Measurements from ENCODE around the gene HECA.
"Not testable (repeated sequence)": the region's sequence is repeated elsewhere in the genome, so short reads cannot be mapped to it uniquely, and the experiment has no call there.

The HECA gene, protein sequence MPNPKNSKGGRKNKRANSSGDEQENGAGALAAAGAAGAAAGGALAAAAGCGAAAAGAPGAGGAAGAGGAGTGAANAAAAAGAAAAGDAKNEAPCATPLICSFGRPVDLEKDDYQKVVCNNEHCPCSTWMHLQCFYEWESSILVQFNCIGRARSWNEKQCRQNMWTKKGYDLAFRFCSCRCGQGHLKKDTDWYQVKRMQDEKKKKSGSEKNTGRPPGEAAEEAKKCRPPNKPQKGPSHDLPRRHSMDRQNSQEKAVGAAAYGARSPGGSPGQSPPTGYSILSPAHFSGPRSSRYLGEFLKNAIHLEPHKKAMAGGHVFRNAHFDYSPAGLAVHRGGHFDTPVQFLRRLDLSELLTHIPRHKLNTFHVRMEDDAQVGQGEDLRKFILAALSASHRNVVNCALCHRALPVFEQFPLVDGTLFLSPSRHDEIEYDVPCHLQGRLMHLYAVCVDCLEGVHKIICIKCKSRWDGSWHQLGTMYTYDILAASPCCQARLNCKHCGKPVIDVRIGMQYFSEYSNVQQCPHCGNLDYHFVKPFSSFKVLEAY

DNA sequence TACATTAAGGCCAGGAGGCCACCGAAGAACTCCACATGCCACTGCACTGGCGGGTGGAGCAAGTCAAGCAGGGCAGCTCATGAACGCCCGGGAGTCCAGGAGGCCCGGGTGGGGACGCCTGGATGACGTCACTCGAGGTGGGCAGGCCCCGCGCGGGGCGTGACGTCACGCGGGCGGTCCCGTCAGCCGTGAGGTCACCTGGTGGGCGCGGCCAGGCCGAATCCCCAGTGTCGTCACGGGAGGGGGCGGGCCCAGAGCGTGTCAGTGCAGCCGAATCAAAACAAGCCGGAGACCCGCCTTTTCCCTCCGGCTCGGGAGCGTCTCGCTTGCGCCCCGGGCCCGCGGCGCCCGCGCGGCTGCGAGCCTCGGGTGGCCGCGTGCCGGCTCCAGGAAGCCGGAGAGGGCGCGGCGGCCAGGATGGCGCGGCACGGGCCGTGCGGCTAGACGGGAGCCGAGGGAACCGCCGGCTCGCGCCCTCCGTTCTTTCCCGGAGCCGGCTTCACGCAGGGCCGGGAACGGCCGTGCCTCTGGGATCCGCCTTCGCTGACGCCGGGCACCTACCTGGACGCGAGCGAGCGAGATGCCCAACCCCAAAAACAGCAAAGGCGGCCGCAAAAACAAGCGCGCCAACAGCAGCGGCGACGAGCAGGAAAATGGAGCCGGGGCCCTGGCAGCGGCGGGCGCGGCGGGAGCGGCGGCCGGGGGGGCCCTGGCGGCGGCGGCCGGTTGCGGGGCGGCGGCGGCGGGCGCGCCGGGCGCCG lies at the start of gene HECA:
Gene HECA, plus strand, starts transcription at position 264 of the 761 bp plus-strand sequence. Its CDS starts 317 bp downstream, at position 581.
- DNase-seq = peak; percentile 86

DNA sequence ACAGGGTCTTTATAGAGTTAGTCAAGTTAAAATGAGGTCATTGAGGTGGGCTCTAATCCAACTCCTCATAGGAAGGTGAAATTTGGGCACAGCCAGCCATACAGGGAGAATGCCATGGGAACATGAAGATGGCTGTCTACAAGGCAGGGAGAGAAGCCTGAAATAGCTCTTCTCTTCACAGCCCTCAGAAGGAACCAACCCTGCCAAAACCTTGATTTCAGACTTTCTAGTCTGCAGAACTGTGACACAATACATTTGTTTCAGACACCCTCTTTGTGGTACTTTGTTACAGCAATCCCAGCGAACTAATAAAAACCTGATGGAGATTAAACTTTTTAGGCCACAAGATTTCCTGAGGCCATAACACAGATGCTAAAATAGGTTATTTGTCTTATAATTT lies 43.1 kb upstream of the HECA start:
- DNase-seq = no peak

- DNase-seq = no peak
Observed at GRCh38 chr6:139099984-139100383, 34.9 kb upstream of the HECA start.

DNA sequence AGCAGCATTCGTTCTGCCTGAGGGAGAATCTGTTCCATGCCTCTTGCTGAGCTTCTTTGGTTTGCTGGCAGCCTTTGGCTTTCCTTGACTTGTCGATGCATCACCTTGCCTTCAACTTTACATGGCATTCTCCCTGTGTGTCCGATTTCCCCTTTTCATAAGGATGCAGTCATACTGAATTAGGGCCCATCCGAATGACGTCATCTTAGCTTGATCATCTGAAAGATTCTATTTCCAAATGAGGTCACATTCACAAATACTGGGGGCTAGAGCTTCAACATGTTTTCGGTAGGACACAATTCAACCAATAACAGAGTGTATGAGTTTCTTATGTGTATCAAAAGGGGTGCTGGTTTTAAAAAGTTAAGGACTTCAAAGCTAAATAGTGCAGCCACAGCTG lies 27.8 kb upstream of the HECA start:
- no peak for DNase-seq

DNA sequence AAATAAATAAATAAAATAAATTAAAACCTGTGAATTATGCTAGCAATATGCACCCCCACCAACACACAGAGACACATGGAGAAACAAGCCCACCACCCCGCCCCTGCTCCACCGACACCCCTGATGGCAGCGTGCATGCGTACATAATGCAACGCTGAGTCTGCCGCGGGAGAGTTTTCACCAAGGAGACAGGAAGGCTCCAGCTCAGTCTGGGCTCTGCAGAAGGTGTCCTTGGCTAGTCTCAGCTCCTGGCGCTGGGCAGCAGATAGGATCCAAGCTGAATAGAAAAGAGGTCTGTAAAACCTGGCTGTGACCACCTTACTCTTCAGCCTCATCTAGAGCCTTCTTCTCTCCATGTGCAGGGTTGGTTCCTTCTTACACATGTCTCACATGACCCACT lies 26.5 kb upstream of the HECA start:
- no peak for DNase-seq

DNA sequence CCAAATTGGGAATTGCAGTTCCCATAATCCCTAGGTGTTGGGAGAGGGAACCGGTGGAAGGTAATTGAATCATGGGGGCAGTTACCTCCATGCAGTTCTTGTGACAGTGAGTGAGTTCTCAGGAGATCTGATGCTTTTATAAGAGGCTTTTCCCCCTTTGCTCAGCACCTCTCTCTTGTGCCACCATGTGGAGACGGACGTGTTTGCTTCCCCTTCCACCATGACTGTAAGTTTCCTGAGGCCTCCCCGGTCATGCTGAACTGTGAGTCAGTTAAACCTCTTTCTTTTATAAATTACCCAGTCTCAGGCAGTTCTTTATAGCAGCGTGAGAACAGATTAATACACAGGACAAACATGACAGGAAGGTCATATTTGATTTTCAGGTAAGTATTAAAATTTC lies 25.3 kb upstream of the HECA start:
- peak; percentile 11 for DNase-seq

DNA sequence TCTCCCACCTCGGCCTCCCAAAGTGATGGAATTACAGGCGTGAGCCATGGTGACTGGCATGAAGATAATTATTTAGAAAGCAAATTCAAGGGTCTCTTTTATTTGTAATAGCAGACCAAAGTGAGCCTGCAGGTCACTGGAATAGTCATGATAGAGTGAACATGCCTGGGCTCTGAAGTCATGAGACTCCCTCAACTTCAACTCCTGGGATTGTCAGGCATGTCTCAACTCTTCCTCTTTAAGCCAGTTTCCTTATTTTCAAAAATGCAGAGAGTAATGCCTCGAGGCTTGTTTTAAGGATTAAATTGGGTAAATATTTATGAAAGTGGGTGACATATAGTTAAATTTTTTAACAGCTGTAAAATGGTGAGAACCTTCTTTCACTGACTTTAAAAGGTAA lies 22.7 kb upstream of the HECA start:
- DNase-seq = no peak

- DNase-seq = no peak
Observed at GRCh38 chr6:139112561-139112960, 22.3 kb upstream of the HECA start.

- DNase-seq = peak; percentile 45
Observed at GRCh38 chr6:139114746-139115145, 20.1 kb upstream of the HECA start.

GRCh38 chr6:139115989-139116758 lies 18.7 kb upstream of the HECA start:
- DNase-seq = no peak

GRCh38 chr6:139117734-139118133 lies 17.1 kb upstream of the HECA start:
- no peak for DNase-seq

DNA sequence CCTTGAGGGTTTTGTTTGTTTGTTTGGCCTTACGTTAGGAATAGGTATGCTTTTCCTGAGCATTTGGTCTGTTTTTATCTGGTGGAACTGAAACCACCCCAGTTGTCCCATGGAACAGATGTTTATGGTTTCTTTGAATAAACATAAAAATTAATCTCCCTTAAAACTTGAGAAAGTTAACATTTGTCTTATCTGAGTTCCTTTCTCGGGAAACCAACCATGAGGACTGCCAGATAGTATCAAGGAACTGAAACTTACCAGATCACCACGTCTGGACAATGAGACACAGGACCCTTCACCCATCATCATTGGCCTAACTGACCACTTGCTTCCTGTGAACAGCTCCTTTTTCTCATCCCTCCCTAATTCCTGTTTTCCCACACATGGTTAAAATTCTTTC lies 15.3 kb upstream of the HECA start:
- no peak for DNase-seq

DNA sequence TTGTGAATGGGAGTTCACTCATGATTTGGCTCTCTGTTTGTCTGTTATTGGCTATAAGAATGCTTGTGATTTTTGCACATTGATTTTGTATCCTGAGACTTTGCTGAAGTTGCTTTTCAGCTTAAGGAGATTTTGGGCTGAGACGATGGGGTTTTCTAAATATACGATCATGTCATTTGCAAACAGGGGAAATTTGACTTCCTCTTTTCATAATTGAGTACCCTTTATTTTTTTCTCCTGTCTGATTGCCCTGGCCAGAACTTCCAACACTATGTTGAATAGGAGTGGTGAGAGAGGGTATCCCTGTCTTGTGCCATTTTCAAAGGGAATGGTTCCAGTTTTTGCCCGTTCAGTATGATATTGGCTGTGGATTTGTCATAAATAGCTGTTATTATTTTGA lies 12.1 kb upstream of the HECA start:
- not testable (repeated sequence) for DNase-seq

GRCh38 chr6:139124887-139125672 lies 9.8 kb upstream of the HECA start:
- DNase-seq = peak; percentile 34

GRCh38 chr6:139126255-139126654 lies 8.6 kb upstream of the HECA start:
- peak; percentile 15 for DNase-seq

DNA sequence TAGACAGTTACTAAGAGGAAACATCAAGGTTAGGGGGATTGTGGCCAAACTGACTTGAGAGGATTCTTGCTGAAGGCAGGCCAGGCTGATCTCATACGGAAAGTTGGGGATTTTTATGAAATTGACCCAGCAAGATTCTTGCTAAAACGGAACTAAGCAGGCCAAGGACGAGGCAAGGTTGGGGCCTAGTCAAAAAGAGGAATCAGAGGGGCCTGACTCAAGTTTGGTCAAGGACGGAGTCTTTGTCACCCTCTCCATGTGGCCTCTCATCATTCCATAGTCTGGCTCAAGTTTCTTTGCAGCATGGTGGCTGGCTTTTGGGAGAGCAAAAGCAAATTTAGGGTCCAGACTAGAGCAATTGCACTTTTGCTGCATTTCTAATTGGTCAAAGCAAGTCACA lies 7.9 kb upstream of the HECA start:
- no peak for DNase-seq

DNA sequence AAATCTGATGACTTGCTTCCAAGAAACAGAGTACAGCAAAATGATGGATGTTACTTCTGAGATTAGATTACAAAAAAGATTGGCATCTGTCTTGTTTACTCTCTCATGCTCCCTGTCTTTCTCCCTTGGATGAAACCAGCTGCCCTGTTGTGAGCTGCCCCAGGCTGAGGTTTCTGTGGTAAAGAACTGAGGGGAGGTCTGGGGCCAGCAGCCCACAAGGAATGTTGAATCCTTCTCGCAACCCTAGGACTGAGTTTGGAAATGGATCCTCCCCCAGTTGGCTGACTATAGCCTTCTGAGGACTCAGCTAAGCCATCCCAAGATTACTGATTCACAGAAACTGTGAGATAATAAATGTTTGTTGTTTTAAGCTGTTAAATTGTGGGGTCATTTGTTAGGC lies 5.6 kb upstream of the HECA start:
- peak; percentile 54 for DNase-seq

GRCh38 chr6:139131736-139132280 lies 3.1 kb upstream of the HECA start:
- no peak for DNase-seq

DNA sequence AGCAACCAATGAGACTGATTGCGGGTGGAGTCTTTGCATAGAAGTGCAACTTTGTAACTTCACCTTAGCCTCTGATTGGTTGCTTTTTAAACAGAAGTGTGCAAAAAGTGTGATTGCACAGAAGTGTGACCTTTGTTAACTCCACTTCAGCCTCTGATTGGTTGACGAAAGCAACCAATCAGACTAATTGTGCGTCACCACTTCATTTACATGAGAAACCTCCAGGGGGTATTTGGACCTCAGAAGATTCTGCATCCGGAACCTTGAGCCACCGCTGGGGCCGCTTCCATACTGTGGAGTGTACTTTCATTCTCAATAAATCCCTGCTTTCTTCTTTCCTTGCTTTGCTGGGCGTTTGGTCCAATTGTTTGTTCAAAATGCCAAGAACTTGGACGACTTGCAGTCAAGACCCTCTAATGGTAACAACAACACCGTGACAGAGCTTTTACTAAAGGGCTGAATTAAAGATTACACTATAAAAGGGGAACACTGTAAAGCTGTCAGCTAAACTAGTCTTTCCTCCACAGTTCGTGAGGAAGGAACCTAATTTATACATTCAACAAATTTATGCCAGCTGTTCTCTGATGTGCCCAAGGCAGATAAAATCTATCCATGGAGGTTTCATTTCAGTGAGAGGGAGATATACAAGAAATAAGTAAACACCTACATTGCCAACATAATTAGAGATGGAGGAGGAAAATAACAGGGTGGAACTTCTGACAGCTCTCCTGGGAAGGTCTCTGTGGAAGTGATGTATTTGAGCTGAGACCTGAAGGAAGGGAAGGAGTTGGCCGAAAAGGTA lies 1.4 kb upstream of the HECA start:
- DNase-seq = peak; percentile 51

- no peak for DNase-seq
Observed at GRCh38 chr6:139134064-139134395, 850 bp upstream of the HECA start.

Data from NCI-H2171 treated with DMSO at 0.1 percent for 48 hours (cell line).